ENCODE measurements around the gene SH2D3A.
"Not testable (repeated sequence)": the region's sequence is repeated elsewhere in the genome, so short reads cannot be mapped to it uniquely, and the experiment has no call there.

The SH2D3A gene

GRCh38 chr19:6711605-6712004, 55.6 kb downstream of the SH2D3A start:
- Mint-ChIP-seq H3K36me3 (no peaks in the 10 kb centered on the region), H3K9me3 (no peaks in the 10 kb centered on the region)

DNA sequence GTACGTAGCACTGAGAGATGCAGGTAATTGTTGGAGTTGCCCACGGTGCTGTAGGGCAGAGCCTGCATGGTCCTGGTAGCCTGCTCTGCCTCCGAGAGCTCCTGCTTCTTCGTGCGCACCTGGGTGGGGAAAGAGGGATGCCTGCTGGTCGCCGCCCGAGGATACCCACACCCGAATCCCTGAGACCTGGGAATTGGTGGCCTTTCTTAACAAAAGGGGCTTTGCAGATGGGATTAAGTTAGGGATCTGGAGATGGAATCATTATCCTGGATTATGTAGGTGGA, 56.2 kb downstream of the SH2D3A start:
- Mint-ChIP-seq H3K4me3 (no peak overlapping the region), H3K27me3 (peaks cover 37% of the 10 kb centered on the region in 2 donors), H3K4me1 (peaks cover 6 to 9% of the 10 kb centered on the region in 2 donors), H3K36me3 (no peaks in the 10 kb centered on the region), H3K27ac (no peak overlapping the region), H3K9me3 (no peaks in the 10 kb centered on the region)
- DNase-seq: no peak
- ATAC-seq (replicated peaks): no peak

More at GRCh38 chr19:6711605-6712004, 55.6 kb downstream of the SH2D3A start:
- Mint-ChIP-seq H3K27me3 (peaks cover 37% of the 10 kb centered on the region in 2 donors), H3K27ac (no peak overlapping the region), H3K4me1 (peaks cover 6 to 9% of the 10 kb centered on the region in 2 donors), H3K4me3 (no peak overlapping the region)
- ATAC-seq (replicated peaks): no peak
- DNase-seq: no peak

- H3K27ac Mint-ChIP-seq: peak overlapping the region; percentile 3
- H3K27me3 Mint-ChIP-seq: peaks cover 37% of the 10 kb centered on the region in 2 donors
- H3K9me3 Mint-ChIP-seq: no peaks in the 10 kb centered on the region
- no peaks in the 10 kb centered on the region for H3K36me3 Mint-ChIP-seq
- H3K4me3 Mint-ChIP-seq: no peak overlapping the region
- peaks cover 6 to 9% of the 10 kb centered on the region in 2 donors for H3K4me1 Mint-ChIP-seq
- no peak for DNase-seq
- ATAC-seq (replicated peaks): peak; percentile 38 to 48
These were observed 56.8 kb downstream of the SH2D3A start for GRCh38 chr19:6710273-6711077.

GRCh38 chr19:6709549-6709948, 57.7 kb downstream of the SH2D3A start:
- Mint-ChIP-seq H3K36me3 (no peaks in the 10 kb centered on the region), H3K4me1 (peaks cover 6 to 9% of the 10 kb centered on the region in 2 donors), H3K9me3 (no peaks in the 10 kb centered on the region), H3K4me3 (no peak overlapping the region), H3K27me3 (peaks cover 37% of the 10 kb centered on the region in 2 donors), H3K27ac (no peak overlapping the region)
- ATAC-seq (replicated peaks): no peak
- no peak for DNase-seq

- not testable (repeated sequence) for DNase-seq; H3K27ac Mint-ChIP-seq; H3K4me1 Mint-ChIP-seq; H3K4me3 Mint-ChIP-seq; H3K9me3 Mint-ChIP-seq; H3K36me3 Mint-ChIP-seq; ATAC-seq (replicated peaks)
- peaks cover 37% of the 10 kb centered on the region in 2 donors for H3K27me3 Mint-ChIP-seq
These were observed 58.3 kb downstream of the SH2D3A start for GRCh38 chr19:6708913-6709312.

DNA sequence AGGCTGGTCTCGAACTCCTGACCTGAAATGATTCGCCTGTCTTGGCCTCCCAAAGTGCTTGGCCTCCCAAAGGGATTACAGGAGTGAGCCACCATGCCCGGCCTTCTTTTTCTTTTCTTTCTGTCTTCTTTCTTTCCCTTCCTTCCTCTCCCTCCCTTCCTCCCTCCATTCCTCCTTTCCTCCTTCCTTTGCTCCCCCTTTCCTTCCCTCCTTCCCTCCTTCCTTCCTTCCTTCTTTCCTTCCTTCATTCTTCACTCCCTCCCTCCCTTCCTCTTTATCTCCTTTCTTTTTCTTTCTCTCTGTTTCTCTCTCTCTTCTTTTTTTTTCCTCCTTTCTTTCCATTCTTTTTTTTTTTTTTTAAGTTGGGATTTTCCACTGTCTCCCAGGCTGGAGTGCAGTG, 58.9 kb downstream of the SH2D3A start:
- no peak overlapping the region for H3K27ac Mint-ChIP-seq
- no peak for DNase-seq
- no peaks in the 10 kb centered on the region for H3K36me3 Mint-ChIP-seq
- peaks cover 37% of the 10 kb centered on the region in 2 donors for H3K27me3 Mint-ChIP-seq
- no peak overlapping the region for H3K4me3 Mint-ChIP-seq
- ATAC-seq (replicated peaks): no peak
- H3K4me1 Mint-ChIP-seq: peaks cover 6 to 9% of the 10 kb centered on the region in 2 donors
- H3K9me3 Mint-ChIP-seq: no peaks in the 10 kb centered on the region

- Mint-ChIP-seq H3K4me3 (no peak overlapping the region), H3K27me3 (peaks cover 37% of the 10 kb centered on the region in 2 donors), H3K4me1 (peaks cover 6 to 9% of the 10 kb centered on the region in 2 donors), H3K27ac (no peak overlapping the region), H3K9me3 (no peaks in the 10 kb centered on the region), H3K36me3 (no peaks in the 10 kb centered on the region)
- DNase-seq: no peak
- ATAC-seq (replicated peaks): no peak
These were observed 59.6 kb downstream of the SH2D3A start for GRCh38 chr19:6707658-6708018.

DNA sequence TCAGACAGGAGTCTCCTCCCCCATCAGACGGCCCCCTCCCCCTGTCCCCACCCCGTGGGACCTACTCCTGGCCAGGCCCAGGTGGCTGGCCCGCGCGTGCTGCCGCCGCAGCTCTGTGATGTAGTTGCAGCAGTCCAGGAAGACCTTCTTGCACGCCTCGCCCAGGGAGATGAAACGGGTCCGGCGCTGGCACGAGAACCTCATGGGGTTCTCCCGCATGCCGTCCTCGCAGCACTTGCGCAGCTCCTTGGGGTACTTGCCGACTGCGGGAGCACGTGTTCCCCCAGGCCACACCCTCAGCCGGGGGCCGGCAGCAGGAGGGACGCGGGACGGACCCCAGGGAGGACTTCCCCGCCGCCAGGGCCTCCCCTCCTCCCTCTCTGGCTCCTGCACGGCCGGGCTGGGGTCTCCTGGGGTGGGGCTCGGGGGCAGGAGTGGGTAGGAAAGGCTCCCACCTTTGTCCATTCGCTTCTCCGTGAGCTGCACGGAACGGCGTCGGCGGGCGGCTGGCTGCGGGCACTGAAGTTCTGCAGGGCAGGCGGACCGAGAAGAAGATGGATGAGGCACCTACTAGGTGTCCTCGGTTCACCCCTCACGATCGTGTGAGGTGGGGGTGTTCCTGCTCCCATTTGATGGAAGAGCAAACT, 60.1 kb downstream of the SH2D3A start:
- H3K4me1 Mint-ChIP-seq: peaks cover 6 to 9% of the 10 kb centered on the region in 2 donors
- no peak for ATAC-seq (replicated peaks)
- DNase-seq: no peak
- H3K36me3 Mint-ChIP-seq: no peaks in the 10 kb centered on the region
- peaks cover 37 to 39% of the 10 kb centered on the region in 2 donors for H3K27me3 Mint-ChIP-seq
- H3K9me3 Mint-ChIP-seq: no peaks in the 10 kb centered on the region
- no peak overlapping the region for H3K27ac Mint-ChIP-seq
- H3K4me3 Mint-ChIP-seq: no peak overlapping the region

DNA sequence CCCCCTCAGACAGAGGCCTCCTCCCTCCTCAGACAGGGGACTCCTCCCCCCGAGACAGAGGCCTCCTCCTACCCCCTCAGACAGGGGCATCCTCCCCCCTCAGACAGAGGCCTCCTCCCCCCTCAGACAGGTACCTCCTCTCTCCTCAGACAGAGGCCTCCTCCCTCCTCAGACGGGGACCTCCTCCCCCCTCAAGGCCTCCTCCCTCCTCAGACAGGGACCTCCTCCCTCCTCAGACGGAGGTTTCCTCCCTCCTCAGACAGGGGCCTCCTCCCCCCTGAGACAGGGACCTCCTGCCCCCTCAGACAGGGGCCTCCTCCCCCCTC, 60.6 kb downstream of the SH2D3A start:
- H3K9me3 Mint-ChIP-seq: no peaks in the 10 kb centered on the region
- no peaks in the 10 kb centered on the region for H3K36me3 Mint-ChIP-seq
- no peak overlapping the region for H3K27ac Mint-ChIP-seq
- peaks cover 37 to 45% of the 10 kb centered on the region in 2 donors for H3K27me3 Mint-ChIP-seq
- H3K4me3 Mint-ChIP-seq: no peak overlapping the region
- ATAC-seq (replicated peaks): no peak
- DNase-seq: no peak
- H3K4me1 Mint-ChIP-seq: peaks cover 6 to 9% of the 10 kb centered on the region in 2 donors

DNA sequence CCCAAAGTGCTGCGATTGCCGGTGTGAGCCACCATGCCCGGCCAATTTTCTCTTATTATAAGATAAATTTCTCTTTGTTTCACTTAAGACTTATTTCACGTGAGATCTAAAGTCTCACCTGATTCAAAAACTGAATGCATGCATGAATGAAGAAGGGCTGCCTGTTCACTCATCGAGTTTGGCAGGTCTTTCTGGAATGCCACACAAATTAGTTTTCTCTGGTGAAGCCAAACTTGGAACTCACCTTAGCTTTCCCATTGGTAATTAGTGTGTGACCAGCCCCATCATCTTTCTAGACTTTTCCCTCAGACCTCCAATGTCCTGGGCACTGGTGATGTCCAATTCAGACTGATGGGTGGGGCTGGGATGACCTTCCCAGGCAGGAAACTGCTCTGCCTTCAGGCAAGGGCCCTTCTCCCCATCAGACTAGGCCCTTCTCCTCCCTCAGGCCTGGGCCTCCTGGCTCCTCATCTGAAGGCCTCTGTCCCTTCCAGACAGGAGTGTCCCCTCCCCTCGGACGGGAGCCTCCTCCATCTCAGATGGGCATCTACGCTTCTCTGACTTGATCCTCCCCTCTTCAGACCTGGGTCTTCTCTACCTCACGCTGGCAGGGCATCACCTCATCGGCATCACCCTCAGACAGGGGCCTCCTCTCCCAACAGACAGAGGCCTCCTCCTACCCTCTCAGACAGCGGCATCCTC, 61.2 kb downstream of the SH2D3A start:
- DNase-seq (no peak), ATAC-seq (replicated peaks) (no peak)
- H3K36me3 Mint-ChIP-seq: no peaks in the 10 kb centered on the region
- H3K27ac Mint-ChIP-seq: no peak overlapping the region
- H3K27me3 Mint-ChIP-seq: peaks cover 33 to 44% of the 10 kb centered on the region in 2 donors
- no peaks in the 10 kb centered on the region for H3K9me3 Mint-ChIP-seq
- peaks cover 6 to 9% of the 10 kb centered on the region in 2 donors for H3K4me1 Mint-ChIP-seq
- H3K4me3 Mint-ChIP-seq: no peak overlapping the region

Measured in stimulated activated naive B cell treated with anti-CD40 and anti-IgM and Interleukin-4, amounts not matched to agents 10 μg/mL and 1 μg/mL and 100 μg/mL, for 72 hours (primary cell).